Mammary epithelial cell (primary cell): Measurements from ENCODE around the gene PLD2.

Experiments
- CTCF ChIP-seq, 2 donors: IDR thresholded peaks in 1 of 2; conservative IDR thresholded peaks in 1 of 2; 2 replicates each; pipeline ENCODE4 v1.5.1; 2011 to 2012; ENCODE audit warnings: inconsistent platforms in 2 of 2, low read length in 2 of 2, mild to moderate bottlenecking in 2 of 2, control low read depth in 1 of 2, low read depth in 1 of 2; ENCODE audit not compliant: insufficient read depth in 1 of 2; ENCODE audit errors: extremely low read depth in 1 of 2
- EZH2 ChIP-seq: IDR thresholded peaks from 2 replicates; pipeline ENCODE4 v1.6.1; 2012; ENCODE audit warnings: low read length, inconsistent platforms, borderline replicate concordance

GRCh38 chr17:4859816-4860625 lies 53.1 kb downstream of the PLD2 start:
- TF ChIP-seq EZH2 (no peak), CTCF (conservative IDR thresholded peaks at IDR 0.05 in 1 of 2, IDR thresholded peaks at IDR 0.05 in 1 of 2; ENCODE audit: extremely low read depth in 1 of 2, insufficient read depth in 1 of 2, low read depth in 1 of 2, low read length in 2 of 2) (no peak)
